ENCODE data around the gene POU6F1. TPM values are rescaled to one million over a fixed set of nuclear protein-coding genes. Genes with fewer than 3 reads are reported as not detected.

Gene POU6F1
- total RNA-seq, 2 experiments from 2014 or later: 2.6 to 5.5 TPM

DNA sequence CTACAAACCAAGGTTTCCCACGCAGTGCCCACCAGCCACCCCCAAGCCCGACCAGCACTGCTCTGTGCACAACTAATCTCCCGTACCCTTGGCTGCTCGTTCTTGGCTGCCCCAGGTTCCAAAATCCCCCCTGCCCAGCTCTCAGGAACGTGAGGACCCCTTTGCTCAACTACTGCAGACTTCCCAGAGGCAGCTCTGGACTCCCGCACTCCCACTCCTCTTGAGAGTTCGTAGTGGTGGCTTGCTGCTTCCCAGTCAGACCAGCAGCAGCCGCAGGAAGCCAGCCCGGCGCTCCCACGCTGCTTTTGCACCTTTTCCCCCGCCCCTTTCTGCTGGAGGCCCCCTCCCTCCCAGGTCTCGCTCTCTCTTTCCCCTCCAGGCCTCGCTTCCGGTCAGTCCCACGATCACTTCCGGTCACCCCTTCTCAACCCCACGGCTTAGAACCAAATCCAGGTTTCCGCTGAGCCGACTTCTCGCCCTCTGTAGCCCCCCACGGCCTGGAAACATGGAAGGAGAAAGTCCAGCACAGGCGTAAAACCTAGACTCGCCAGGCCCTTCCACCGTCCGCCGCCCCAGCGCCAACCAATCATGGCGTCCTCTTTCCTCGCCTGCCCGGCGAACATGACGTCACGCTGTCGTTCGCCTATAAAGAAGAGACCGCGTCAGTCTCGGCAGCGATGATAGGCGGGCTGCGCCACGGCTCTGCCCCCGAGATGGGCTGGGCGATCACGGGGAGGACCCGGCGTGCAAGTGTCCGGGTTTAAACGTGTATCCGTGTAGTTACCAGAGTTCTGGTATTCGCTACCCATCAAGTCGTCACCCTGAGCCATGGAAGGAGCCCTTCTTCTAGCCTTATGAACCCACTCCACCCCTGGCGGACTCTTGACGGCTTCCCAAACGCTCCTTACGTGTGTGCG, 45.1 kb downstream of the POU6F1 start, which contains the start of gene TFCP2:
Gene TFCP2 (minus strand): TSS at position 621 of the 917 bp plus-strand sequence. CDS start 713 bp downstream, outside the sequence.
- no TSS peak for BruUV-seq (replicated peaks)
- Histone ChIP-seq H3K9me2 (ENCODE audit: insufficient read depth, low read length) (no peaks in the 10 kb centered on the region), H3K4me3 (ENCODE audit: low read depth, low read length, poor library complexity, severe bottlenecking) (peak within 1 kb of the TSS; percentile 80), H3K4me1 (ENCODE audit: insufficient read depth, low read length, poor library complexity, severe bottlenecking) (peaks cover 8% of the 10 kb centered on the region), H3K79me2 (ENCODE audit: insufficient read depth, low read depth, low read length) (peaks cover 26% of the 10 kb centered on the region; the same call in 1 of the 2 replicates), H3K9me3 (ENCODE audit: low read length) (no peaks in the 10 kb centered on the region), H4K20me1 (ENCODE audit: insufficient read depth, low read length) (no peaks in the 10 kb centered on the region), H3K4me2 (ENCODE audit: low read length) (peak within 1 kb of the TSS; percentile 79), H3K36me3 (ENCODE audit: insufficient read depth, low read length) (no peaks in the 10 kb centered on the region), H2AFZ (ENCODE audit: low read length) (peak within 1 kb of the TSS; percentile 82), H3K27ac (ENCODE audit: low read depth, low read length, poor library complexity, severe bottlenecking) (peak within 1 kb of the TSS; percentile 3)
- CTCF ChIA-PET (ENCODE audit: unreplicated experiment): no interaction called here
- peak; percentile 82 for DNase-seq (ENCODE audit: low spot score)
- intact Hi-C loops (cut with micrococcal nuclease; ENCODE audit: unreplicated experiment): loop anchor here (5.0 kb wide), 1 partner anchor 45 kb away; the partner anchor contains the start of gene POU6F1
- TF ChIP-seq, protein P1, sequence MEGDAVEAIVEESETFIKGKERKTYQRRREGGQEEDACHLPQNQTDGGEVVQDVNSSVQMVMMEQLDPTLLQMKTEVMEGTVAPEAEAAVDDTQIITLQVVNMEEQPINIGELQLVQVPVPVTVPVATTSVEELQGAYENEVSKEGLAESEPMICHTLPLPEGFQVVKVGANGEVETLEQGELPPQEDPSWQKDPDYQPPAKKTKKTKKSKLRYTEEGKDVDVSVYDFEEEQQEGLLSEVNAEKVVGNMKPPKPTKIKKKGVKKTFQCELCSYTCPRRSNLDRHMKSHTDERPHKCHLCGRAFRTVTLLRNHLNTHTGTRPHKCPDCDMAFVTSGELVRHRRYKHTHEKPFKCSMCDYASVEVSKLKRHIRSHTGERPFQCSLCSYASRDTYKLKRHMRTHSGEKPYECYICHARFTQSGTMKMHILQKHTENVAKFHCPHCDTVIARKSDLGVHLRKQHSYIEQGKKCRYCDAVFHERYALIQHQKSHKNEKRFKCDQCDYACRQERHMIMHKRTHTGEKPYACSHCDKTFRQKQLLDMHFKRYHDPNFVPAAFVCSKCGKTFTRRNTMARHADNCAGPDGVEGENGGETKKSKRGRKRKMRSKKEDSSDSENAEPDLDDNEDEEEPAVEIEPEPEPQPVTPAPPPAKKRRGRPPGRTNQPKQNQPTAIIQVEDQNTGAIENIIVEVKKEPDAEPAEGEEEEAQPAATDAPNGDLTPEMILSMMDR (conservative IDR thresholded peaks at IDR 0.05; ENCODE audit: low read length): no peak
- TF ChIP-seq EZH2phosphoT487 (IDR thresholded peaks at IDR 0.05; ENCODE audit: borderline replicate concordance, low read depth, low read length): no peak
- POLR2A ChIA-PET: interaction anchor here (0.7 to 2.4 kb wide), 3 partner anchors 15 to 1494 kb away, joined by 3 to 8 read pairs (median 7); partner anchors contain the start of gene DAZAP2

DNA sequence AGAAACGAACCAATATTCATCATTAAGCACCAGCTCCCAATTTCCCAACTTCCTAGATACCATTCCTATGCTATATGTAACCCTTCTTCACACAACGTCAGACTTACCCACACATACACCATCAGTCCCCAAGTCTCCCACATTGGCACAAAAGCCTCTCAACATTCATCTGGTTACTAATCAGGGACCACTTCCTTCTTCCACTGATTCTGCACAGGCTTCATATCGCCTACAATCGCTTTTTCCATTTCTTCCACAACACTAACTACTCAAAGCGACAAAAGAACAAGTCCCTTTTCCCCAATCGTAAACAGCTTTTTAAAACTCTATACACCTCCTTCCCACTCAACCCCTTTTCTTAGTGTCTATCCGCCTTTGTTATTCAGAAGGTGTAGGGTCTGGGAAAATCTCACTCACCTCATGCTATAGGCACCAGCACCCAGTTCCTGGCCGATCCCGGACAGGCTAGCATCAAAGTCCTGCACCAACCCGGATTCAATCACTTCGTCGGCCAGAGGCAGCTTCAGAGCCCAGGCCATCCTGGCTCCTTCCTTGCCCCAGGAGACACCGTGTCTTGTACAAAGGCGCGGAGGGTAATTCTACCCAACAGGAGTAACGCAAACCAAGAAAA, 45.9 kb downstream of the POU6F1 start:
- POLR2A ChIA-PET: interaction anchor here (1.3 to 2.4 kb wide), 2 partner anchors 16 to 67 kb away, joined by 3 to 7 read pairs; partner anchors contain the start of gene DAZAP2
- BruUV-seq (replicated peaks): no TSS peak

More for the DNA sequence above, 45.9 kb downstream of the POU6F1 start:
- Histone ChIP-seq H3K79me2 (ENCODE audit: insufficient read depth, low read depth, low read length) (peaks cover 26% of the 10 kb centered on the region; the same call in 1 of the 2 replicates), H3K9me2 (ENCODE audit: insufficient read depth, low read length) (no peaks in the 10 kb centered on the region), H3K4me2 (ENCODE audit: low read length) (peak overlapping the region; percentile 79), H3K27ac (ENCODE audit: low read depth, low read length, poor library complexity, severe bottlenecking) (peak overlapping the region; percentile 3), H4K20me1 (ENCODE audit: insufficient read depth, low read length) (no peaks in the 10 kb centered on the region), H3K4me3 (ENCODE audit: low read depth, low read length, poor library complexity, severe bottlenecking) (peak overlapping the region; percentile 80), H3K9me3 (ENCODE audit: low read length) (no peaks in the 10 kb centered on the region), H2AFZ (ENCODE audit: low read length) (peak overlapping the region; percentile 82), H3K36me3 (ENCODE audit: insufficient read depth, low read length) (peaks cover 4% of the 10 kb centered on the region; the same call in 1 of the 2 replicates), H3K4me1 (ENCODE audit: insufficient read depth, low read length, poor library complexity, severe bottlenecking) (peaks cover 8% of the 10 kb centered on the region)
- intact Hi-C loops (cut with micrococcal nuclease; ENCODE audit: unreplicated experiment): loop anchor here (5.0 kb wide), 1 partner anchor 45 kb away; the partner anchor contains the start of gene POU6F1
- CTCF ChIA-PET (ENCODE audit: unreplicated experiment): no interaction called here
- no peak for TF ChIP-seq EZH2phosphoT487 (IDR thresholded peaks at IDR 0.05; ENCODE audit: borderline replicate concordance, low read depth, low read length)
- TF ChIP-seq, protein P1 (conservative IDR thresholded peaks at IDR 0.05; ENCODE audit: low read length): no peak
- DNase-seq (ENCODE audit: low spot score): peak; percentile 22
